GM23338 (cell line): ENCODE data around the gene SLC19A1. TPM values are rescaled to one million over a fixed set of nuclear protein-coding genes. Genes with fewer than 3 reads are reported as not detected.

Experiments used
- ATAC-seq: fragments of 200-7000 bp; cut with Tn5 transposase; 3 replicates; pipeline ENCODE4 v1.9.1; 2020
- DNase-seq: peaks from one replicate; pipeline ENCODE4 v3.0.0-alpha.2; 2015; ENCODE audit warnings: low spot score
- H2AFZ ChIP-seq: fragments of 200-600 bp; sonication (generic); 2 replicates; pipeline ENCODE4 v1.8.0; 2016; ENCODE audit warnings: antibody characterized with exemption, mild to moderate bottlenecking, moderate library complexity
- H3F3A ChIP-seq: fragments of 200-600 bp; sonication (generic); replicated peaks from 2 replicates; pipeline ENCODE4 v1.8.0; 2017; ENCODE audit warnings: antibody characterized with exemption, mixed run types, low read depth
- H3K27ac ChIP-seq: fragments of 200-600 bp; sonication (generic); 2 replicates; pipeline ENCODE4 v1.6.1; 2016; ENCODE audit warnings: low read depth
- H3K27me3 ChIP-seq: fragments of 200-600 bp; sonication (generic); 2 replicates; pipeline ENCODE4 v1.8.0; 2016; ENCODE audit warnings: mild to moderate bottlenecking, mixed run types, moderate library complexity; ENCODE audit not compliant: insufficient read depth
- H3K36me3 ChIP-seq: fragments of 200-600 bp; sonication (generic); 2 replicates; pipeline ENCODE4 v1.8.0; 2016; ENCODE audit warnings: mild to moderate bottlenecking; ENCODE audit not compliant: insufficient read depth
- H3K4me1 ChIP-seq: fragments of 200-600 bp; sonication (generic); 2 replicates; pipeline ENCODE4 v1.8.0; 2016; ENCODE audit warnings: mild to moderate bottlenecking, moderate library complexity; ENCODE audit not compliant: insufficient read depth
- H3K4me2 ChIP-seq: fragments of 200-600 bp; sonication (generic); 2 replicates; pipeline ENCODE4 v1.7.1; 2017; ENCODE audit warnings: mixed run types
- H3K4me3 ChIP-seq: fragments of 200-600 bp; sonication (generic); 2 replicates; pipeline ENCODE4 v1.6.1; 2016; ENCODE audit warnings: mixed run types
- H3K79me2 ChIP-seq: fragments of 200-600 bp; sonication (generic); replicated peaks from 2 replicates; pipeline ENCODE4 v1.8.0; 2017; ENCODE audit warnings: mild to moderate bottlenecking; ENCODE audit not compliant: insufficient read depth
- H3K9me2 ChIP-seq: fragments of 200-600 bp; sonication (generic); 2 replicates; pipeline ENCODE4 v1.8.0; 2017; ENCODE audit not compliant: insufficient read depth
- H4K20me1 ChIP-seq: fragments of 200-600 bp; sonication (generic); replicated peaks from 2 replicates; pipeline ENCODE4 v1.8.0; 2017; ENCODE audit warnings: mild to moderate bottlenecking; ENCODE audit not compliant: insufficient read depth
- H3K27ac Mint-ChIP-seq: 2 replicates; pipeline ENCODE4 v1.8.0; 2020; ENCODE audit warnings: inconsistent platforms, mild to moderate bottlenecking, moderate library complexity, mixed read lengths
- H3K27me3 Mint-ChIP-seq: 3 replicates; pipeline ENCODE4 v1.8.0; 2022; ENCODE audit warnings: low read depth, mild to moderate bottlenecking, moderate library complexity, mixed read lengths, inconsistent platforms; ENCODE audit not compliant: insufficient read depth, poor library complexity
- H3K36me3 Mint-ChIP-seq: 3 replicates; pipeline ENCODE4 v1.8.0; 2021; ENCODE audit warnings: low read depth, mild to moderate bottlenecking, inconsistent platforms, moderate library complexity, mixed read lengths
- H3K4me1 Mint-ChIP-seq: 3 replicates; pipeline ENCODE4 v1.8.0; 2020; ENCODE audit warnings: mild to moderate bottlenecking, inconsistent platforms, mixed read lengths
- H3K4me3 Mint-ChIP-seq: 3 replicates; pipeline ENCODE4 v1.8.0; 2021; ENCODE audit warnings: moderate library complexity, mild to moderate bottlenecking, inconsistent platforms, mixed read lengths
- H3K9me3 Mint-ChIP-seq: 3 replicates; pipeline ENCODE4 v1.8.0; 2020; ENCODE audit warnings: moderate library complexity, mild to moderate bottlenecking, inconsistent platforms, mixed read lengths
- JUNB ChIP-seq: IDR thresholded peaks from one replicate; pipeline ENCODE4 v1.6.1; 2016; ENCODE audit warnings: antibody characterized with exemption; ENCODE audit not compliant: unreplicated experiment
- NANOG ChIP-seq: IDR thresholded peaks from 2 replicates; pipeline ENCODE4 v1.6.1; 2016; ENCODE audit warnings: antibody characterized with exemption, borderline replicate concordance
- STAT1 ChIP-seq: IDR thresholded peaks from one replicate; pipeline ENCODE4 v1.6.1; 2016; ENCODE audit warnings: antibody characterized with exemption; ENCODE audit not compliant: unreplicated experiment
- ZNF114 ChIP-seq: fragments of 250-450 bp; sonication (Bioruptor Pico); IDR thresholded peaks from 2 replicates; pipeline ENCODE4 v1.5.0; 2020; ENCODE audit warnings: mild to moderate bottlenecking, moderate library complexity
- polyA plus RNA-seq: library from polyadenylated mRNA; unstranded; fragments of >200 nt; fragmentation: Nextera tagmentation; extraction: Ambion mirVana; gene quantifications from 2 replicates; pipeline ENCODE4 v1.2.1, GENCODE V29; 2016
- total RNA-seq: library from RNA; depleted of rRNA; stranded (reverse); fragments of >200 nt; shearing (Covaris generic); gene quantifications from 2 replicates; pipeline ENCODE4 v1.2.3, GENCODE V29; 2014
- TF ChIP-seq, protein P1 (sequence below): fragments of 250-450 bp; sonication (Bioruptor Pico); IDR thresholded peaks from 2 replicates; pipeline ENCODE4 v1.5.0; 2020; ENCODE audit warnings: mild to moderate bottlenecking, moderate library complexity

The SLC19A1 gene
- total and polyA plus RNA-seq, 2 experiments from 2014 or later, result 31.2 to 33.0 TPM

DNA sequence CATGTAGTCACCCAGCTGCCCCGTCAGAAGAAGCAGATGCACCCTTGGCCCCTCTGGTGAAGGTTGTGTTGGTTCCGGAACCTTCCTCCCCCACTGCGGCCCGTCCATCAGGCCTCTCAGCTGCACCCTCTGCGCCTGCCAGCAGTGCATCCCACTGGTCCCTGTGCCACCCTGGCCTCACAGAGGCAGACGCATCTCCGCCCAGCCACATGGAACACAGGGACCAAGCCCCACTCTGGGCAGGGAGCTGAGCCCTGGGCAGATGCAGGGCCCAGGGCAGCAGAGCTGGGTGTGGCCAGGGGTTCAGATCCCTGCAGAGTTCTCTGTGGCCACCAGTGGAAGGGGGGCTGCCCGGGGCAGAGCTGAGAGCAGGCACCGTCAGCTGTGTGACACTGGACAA is 50.6 kb downstream of the SLC19A1 start (continued):
- TF ChIP-seq STAT1, result no peak
- TF ChIP-seq JUNB, result no peak
- no peak for TF ChIP-seq NANOG

GRCh38 chr21:45491056-45491455 is 51.2 kb downstream of the SLC19A1 start:
- no peak for DNase-seq
- TF ChIP-seq JUNB (no peak), ZNF114 (CRISPR knock-in tag) (no peak)
- TF ChIP-seq, protein P1, sequence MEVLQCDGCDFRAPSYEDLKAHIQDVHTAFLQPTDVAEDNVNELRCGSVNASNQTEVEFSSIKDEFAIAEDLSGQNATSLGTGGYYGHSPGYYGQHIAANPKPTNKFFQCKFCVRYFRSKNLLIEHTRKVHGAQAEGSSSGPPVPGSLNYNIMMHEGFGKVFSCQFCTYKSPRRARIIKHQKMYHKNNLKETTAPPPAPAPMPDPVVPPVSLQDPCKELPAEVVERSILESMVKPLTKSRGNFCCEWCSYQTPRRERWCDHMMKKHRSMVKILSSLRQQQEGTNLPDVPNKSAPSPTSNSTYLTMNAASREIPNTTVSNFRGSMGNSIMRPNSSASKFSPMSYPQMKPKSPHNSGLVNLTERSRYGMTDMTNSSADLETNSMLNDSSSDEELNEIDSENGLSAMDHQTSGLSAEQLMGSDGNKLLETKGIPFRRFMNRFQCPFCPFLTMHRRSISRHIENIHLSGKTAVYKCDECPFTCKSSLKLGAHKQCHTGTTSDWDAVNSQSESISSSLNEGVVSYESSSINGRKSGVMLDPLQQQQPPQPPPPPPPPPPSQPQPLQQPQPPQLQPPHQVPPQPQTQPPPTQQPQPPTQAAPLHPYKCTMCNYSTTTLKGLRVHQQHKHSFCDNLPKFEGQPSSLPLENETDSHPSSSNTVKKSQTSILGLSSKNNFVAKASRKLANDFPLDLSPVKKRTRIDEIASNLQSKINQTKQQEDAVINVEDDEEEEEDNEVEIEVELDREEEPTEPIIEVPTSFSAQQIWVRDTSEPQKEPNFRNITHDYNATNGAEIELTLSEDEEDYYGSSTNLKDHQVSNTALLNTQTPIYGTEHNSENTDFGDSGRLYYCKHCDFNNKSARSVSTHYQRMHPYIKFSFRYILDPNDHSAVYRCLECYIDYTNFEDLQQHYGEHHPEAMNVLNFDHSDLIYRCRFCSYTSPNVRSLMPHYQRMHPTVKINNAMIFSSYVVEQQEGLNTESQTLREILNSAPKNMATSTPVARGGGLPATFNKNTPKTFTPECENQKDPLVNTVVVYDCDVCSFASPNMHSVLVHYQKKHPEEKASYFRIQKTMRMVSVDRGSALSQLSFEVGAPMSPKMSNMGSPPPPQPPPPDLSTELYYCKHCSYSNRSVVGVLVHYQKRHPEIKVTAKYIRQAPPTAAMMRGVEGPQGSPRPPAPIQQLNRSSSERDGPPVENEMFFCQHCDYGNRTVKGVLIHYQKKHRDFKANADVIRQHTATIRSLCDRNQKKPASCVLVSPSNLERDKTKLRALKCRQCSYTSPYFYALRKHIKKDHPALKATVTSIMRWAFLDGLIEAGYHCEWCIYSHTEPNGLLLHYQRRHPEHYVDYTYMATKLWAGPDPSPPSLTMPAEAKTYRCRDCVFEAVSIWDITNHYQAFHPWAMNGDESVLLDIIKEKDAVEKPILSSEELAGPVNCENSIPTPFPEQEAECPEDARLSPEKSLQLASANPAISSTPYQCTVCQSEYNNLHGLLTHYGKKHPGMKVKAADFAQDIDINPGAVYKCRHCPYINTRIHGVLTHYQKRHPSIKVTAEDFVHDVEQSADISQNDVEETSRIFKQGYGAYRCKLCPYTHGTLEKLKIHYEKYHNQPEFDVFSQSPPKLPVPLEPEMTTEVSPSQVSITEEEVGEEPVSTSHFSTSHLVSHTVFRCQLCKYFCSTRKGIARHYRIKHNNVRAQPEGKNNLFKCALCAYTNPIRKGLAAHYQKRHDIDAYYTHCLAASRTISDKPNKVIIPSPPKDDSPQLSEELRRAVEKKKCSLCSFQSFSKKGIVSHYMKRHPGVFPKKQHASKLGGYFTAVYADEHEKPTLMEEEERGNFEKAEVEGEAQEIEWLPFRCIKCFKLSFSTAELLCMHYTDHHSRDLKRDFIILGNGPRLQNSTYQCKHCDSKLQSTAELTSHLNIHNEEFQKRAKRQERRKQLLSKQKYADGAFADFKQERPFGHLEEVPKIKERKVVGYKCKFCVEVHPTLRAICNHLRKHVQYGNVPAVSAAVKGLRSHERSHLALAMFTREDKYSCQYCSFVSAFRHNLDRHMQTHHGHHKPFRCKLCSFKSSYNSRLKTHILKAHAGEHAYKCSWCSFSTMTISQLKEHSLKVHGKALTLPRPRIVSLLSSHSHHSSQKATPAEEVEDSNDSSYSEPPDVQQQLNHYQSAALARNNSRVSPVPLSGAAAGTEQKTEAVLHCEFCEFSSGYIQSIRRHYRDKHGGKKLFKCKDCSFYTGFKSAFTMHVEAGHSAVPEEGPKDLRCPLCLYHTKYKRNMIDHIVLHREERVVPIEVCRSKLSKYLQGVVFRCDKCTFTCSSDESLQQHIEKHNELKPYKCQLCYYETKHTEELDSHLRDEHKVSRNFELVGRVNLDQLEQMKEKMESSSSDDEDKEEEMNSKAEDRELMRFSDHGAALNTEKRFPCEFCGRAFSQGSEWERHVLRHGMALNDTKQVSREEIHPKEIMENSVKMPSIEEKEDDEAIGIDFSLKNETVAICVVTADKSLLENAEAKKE (CRISPR knock-in tag), result no peak
- H3K27ac ChIP-seq, result no peak overlapping the region
- Mint-ChIP-seq H3K36me3 (peaks cover 36% of the 10 kb centered on the region), H3K4me1 (peaks cover 21% of the 10 kb centered on the region), H3K27me3 (peaks cover 11% of the 10 kb centered on the region), H3K4me3 (no peak overlapping the region), H3K9me3 (no peaks in the 10 kb centered on the region), H3K27ac (no peak overlapping the region)
- H3K9me2 ChIP-seq, result no peaks in the 10 kb centered on the region
- no peak overlapping the region for H3K4me2 ChIP-seq
- H4K20me1 ChIP-seq, result no peaks in the 10 kb centered on the region; the same call in 1 of the 2 replicates
- 0 out of 2 replicates have a peak, but pooled peaks cover 5% of the 10 kb centered on the region for H3F3A ChIP-seq
- ATAC-seq, result no peak
- peaks cover 10% of the 10 kb centered on the region for H3K4me1 ChIP-seq
- H3K36me3 ChIP-seq, result peaks cover 8% of the 10 kb centered on the region; the same call in 1 of the 2 replicates
- no peaks in the 10 kb centered on the region for H3K27me3 ChIP-seq
- H2AFZ ChIP-seq, result no peak overlapping the region
- H3K4me3 ChIP-seq, result no peak overlapping the region
- no peaks in the 10 kb centered on the region for H3K79me2 ChIP-seq
